Muscle layer of colon (tissue), 2 donors: ENCODE results near the gene GPBP1.
"Not testable (repeated sequence)": the region's sequence is repeated elsewhere in the genome, so short reads cannot be mapped to it uniquely, and the experiment has no call there.

ENCODE experiments used
- H3K27ac ChIP-seq: one replicate; pipeline ENCODE4 v1.7.0; 2013; ENCODE audit warnings: low read depth, mild to moderate bottlenecking, low read length, moderate library complexity
- H3K27me3 ChIP-seq, 2 donors: one replicate each; pipeline ENCODE4 v1.7.0; 2013; ENCODE audit warnings: low read length in 2 of 2, mild to moderate bottlenecking in 2 of 2; ENCODE audit not compliant: insufficient read depth in 2 of 2, control insufficient read depth in 1 of 2
- H3K36me3 ChIP-seq: one replicate; pipeline ENCODE4 v1.7.0; 2013; ENCODE audit warnings: mild to moderate bottlenecking, low read length; ENCODE audit not compliant: insufficient read depth
- H3K4me1 ChIP-seq: one replicate; pipeline ENCODE4 v1.7.0; 2013; ENCODE audit warnings: mild to moderate bottlenecking, low read length; ENCODE audit not compliant: insufficient read depth
- H3K4me3 ChIP-seq, 2 donors: one replicate each; pipeline ENCODE4 v1.7.0; 2013; ENCODE audit warnings: low read length in 2 of 2, low read depth in 1 of 2, mild to moderate bottlenecking in 1 of 2, moderate library complexity in 1 of 2
- H3K9ac ChIP-seq: one replicate; pipeline ENCODE4 v1.7.0; 2013; ENCODE audit warnings: low read length
- H3K9me3 ChIP-seq: one replicate; pipeline ENCODE4 v1.7.0; 2013; ENCODE audit warnings: mild to moderate bottlenecking, low read length
- donor health status: abdominal sarcoma.
- donor health status: Adenocarcinoma of cecum.

GPBP1 gene

DNA sequence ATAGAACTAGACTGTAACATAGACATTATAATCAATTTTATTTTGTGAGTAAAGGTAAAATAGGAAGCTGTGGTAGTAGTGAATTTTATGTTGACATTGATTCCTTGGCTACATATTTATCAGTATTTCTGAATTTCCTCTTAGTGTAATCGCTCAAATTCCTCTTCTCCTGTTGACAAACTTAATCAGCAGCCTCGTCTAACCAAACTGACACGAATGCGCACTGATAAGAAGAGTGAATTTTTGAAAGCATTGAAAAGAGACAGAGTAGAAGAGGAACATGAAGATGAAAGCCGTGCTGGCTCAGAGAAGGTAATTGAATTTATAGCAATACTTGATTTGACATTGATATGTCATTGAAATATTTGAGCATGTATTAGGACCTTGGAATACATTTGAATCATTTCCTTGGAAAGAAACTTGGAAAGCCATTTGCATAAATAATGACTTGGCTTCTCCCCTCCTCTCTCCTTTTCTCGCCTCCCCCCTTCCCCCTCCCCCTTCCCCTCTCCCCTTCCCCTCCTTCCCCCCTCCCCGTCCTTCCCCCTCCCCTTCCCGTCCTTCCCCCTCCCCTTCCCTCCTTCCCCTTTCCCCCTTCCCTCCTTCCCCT is 75.5 kb downstream of the GPBP1 start:
- H3K4me1 ChIP-seq: no peaks in the 10 kb centered on the region
- H3K27ac ChIP-seq: no peak overlapping the region
- H3K4me3 ChIP-seq: no peak overlapping the region
- no peaks in the 10 kb centered on the region for H3K27me3 ChIP-seq
- no peaks in the 10 kb centered on the region for H3K9me3 ChIP-seq
- no peak overlapping the region for H3K9ac ChIP-seq
- peaks cover 36% of the 10 kb centered on the region for H3K36me3 ChIP-seq

DNA sequence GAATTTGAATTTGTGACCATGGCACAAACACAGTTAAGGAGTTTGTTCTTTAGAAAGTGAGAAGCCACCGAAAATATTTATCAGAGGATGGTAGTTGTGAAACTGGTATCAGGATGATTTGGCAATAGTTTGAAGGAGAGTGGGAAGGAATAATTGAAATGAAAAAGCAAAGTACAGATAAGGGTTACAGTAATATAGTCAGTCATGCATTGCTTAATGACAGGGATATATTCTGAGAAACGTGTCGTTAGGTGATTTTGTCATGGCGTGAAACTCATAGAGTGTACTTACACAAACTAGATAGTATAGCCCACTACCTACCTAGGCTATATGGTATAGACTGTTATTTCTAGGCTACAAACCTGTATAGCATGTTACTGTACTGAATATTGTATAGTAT is 84.2 kb downstream of the GPBP1 start:
- peaks cover 36% of the 10 kb centered on the region for H3K36me3 ChIP-seq
- H3K27me3 ChIP-seq: no peaks in the 10 kb centered on the region
- no peak overlapping the region for H3K9ac ChIP-seq
- no peaks in the 10 kb centered on the region for H3K4me1 ChIP-seq
- H3K9me3 ChIP-seq: no peaks in the 10 kb centered on the region
- H3K27ac ChIP-seq: no peak overlapping the region
- no peak overlapping the region for H3K4me3 ChIP-seq

- H3K36me3 ChIP-seq: peaks cover 36% of the 10 kb centered on the region
- no peaks in the 10 kb centered on the region for H3K4me1 ChIP-seq
- H3K9ac ChIP-seq: no peak overlapping the region
- no peak overlapping the region for H3K27ac ChIP-seq
- no peaks in the 10 kb centered on the region for H3K9me3 ChIP-seq
- H3K4me3 ChIP-seq: no peak overlapping the region
- H3K27me3 ChIP-seq: no peaks in the 10 kb centered on the region
These were observed 85.1 kb downstream of the GPBP1 start for GRCh38 chr5:57258943-57259342.

GRCh38 chr5:57259704-57260103 is 85.8 kb downstream of the GPBP1 start:
- Histone ChIP-seq H3K9ac (no peak overlapping the region), H3K4me3 (no peak overlapping the region), H3K36me3 (peaks cover 32% of the 10 kb centered on the region), H3K27ac (no peak overlapping the region), H3K27me3 (no peaks in the 10 kb centered on the region), H3K9me3 (no peaks in the 10 kb centered on the region), H3K4me1 (no peaks in the 10 kb centered on the region)

DNA sequence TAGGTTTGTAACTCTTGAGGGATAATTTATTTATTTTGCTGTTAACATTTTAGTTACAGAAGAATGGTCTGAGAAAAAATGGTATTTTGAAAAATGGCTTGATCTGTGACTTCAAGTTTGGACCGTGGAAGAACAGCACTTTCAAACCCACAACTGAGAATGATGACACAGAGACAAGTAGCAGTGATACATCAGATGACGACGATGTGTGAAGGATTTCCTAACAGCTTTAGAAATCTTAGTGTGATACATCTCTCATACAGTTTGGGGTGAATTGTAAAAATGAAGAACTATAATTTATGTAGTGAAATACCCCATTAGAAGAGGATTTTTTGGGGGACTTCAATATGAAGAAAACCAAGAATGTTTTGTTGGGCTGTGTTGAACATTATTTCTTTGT is 88.7 kb downstream of the GPBP1 start:
- no peaks in the 10 kb centered on the region for H3K27me3 ChIP-seq
- no peaks in the 10 kb centered on the region for H3K4me1 ChIP-seq
- H3K9me3 ChIP-seq: no peaks in the 10 kb centered on the region
- H3K9ac ChIP-seq: no peak overlapping the region
- peaks cover 28% of the 10 kb centered on the region for H3K36me3 ChIP-seq
- no peak overlapping the region for H3K27ac ChIP-seq
- H3K4me3 ChIP-seq: no peak overlapping the region

- no peaks in the 10 kb centered on the region for H3K4me1 ChIP-seq
- H3K27me3 ChIP-seq: no peaks in the 10 kb centered on the region
- no peak overlapping the region for H3K27ac ChIP-seq
- H3K36me3 ChIP-seq: peaks cover 6% of the 10 kb centered on the region
- no peak overlapping the region for H3K9ac ChIP-seq
- no peaks in the 10 kb centered on the region for H3K9me3 ChIP-seq
- H3K4me3 ChIP-seq: no peak overlapping the region
These were observed 93.9 kb downstream of the GPBP1 start for GRCh38 chr5:57267805-57268204.

GRCh38 chr5:57276353-57276752 is 102.5 kb downstream of the GPBP1 start:
- Histone ChIP-seq H3K4me3 (no peak overlapping the region), H3K27ac (no peak overlapping the region), H3K9ac (no peak overlapping the region), H3K36me3 (no peaks in the 10 kb centered on the region), H3K9me3 (no peaks in the 10 kb centered on the region), H3K27me3 (no peaks in the 10 kb centered on the region), H3K4me1 (no peaks in the 10 kb centered on the region)

- Histone ChIP-seq H3K4me1 (no peaks in the 10 kb centered on the region), H3K9me3 (no peaks in the 10 kb centered on the region), H3K27me3 (no peaks in the 10 kb centered on the region), H3K27ac (no peak overlapping the region), H3K36me3 (no peaks in the 10 kb centered on the region), H3K4me3 (no peak overlapping the region), H3K9ac (no peak overlapping the region)
These were observed 103.2 kb downstream of the GPBP1 start for GRCh38 chr5:57277085-57277484.

GRCh38 chr5:57280853-57281252 is 107.0 kb downstream of the GPBP1 start:
- Histone ChIP-seq H3K27ac (no peak overlapping the region), H3K27me3 (no peaks in the 10 kb centered on the region), H3K36me3 (no peaks in the 10 kb centered on the region), H3K4me1 (no peaks in the 10 kb centered on the region), H3K4me3 (no peak overlapping the region), H3K9ac (no peak overlapping the region), H3K9me3 (no peaks in the 10 kb centered on the region)

- H3K9me3 ChIP-seq, H3K9ac ChIP-seq, H3K27me3 ChIP-seq, H3K27ac ChIP-seq, H3K4me1 ChIP-seq, H3K4me3 ChIP-seq, H3K36me3 ChIP-seq: not testable (repeated sequence)
These were observed 111.2 kb downstream of the GPBP1 start for GRCh38 chr5:57285084-57285483.

DNA sequence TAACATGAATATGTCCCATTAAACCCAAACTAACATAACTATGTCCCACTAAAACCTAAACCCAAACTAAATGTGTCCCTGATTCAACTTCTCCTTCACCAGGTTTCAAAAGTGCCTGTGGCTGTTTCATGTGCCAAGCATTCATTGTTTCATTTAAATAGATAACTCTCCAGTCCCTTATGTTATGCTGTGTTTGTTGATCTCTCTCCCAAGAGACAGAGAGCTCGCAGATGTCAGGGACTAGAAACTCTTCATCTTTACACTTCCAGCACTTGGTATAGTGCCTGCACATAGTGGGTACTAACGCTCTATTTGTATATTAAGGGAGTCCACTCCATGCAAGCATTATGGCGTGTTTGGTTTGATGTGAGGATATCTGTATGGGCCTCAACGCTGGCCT is 118.0 kb downstream of the GPBP1 start:
- Histone ChIP-seq H3K4me1 (no peaks in the 10 kb centered on the region), H3K36me3 (no peaks in the 10 kb centered on the region), H3K27ac (no peak overlapping the region), H3K27me3 (no peaks in the 10 kb centered on the region), H3K4me3 (no peak overlapping the region), H3K9me3 (no peaks in the 10 kb centered on the region), H3K9ac (no peak overlapping the region)

GRCh38 chr5:57292336-57292735 is 118.5 kb downstream of the GPBP1 start:
- no peaks in the 10 kb centered on the region for H3K4me1 ChIP-seq
- H3K27me3 ChIP-seq: no peaks in the 10 kb centered on the region
- no peak overlapping the region for H3K27ac ChIP-seq
- no peaks in the 10 kb centered on the region for H3K9me3 ChIP-seq
- no peak overlapping the region for H3K9ac ChIP-seq
- H3K36me3 ChIP-seq: no peaks in the 10 kb centered on the region
- no peak overlapping the region for H3K4me3 ChIP-seq
